ENCODE measurements around the gene GLRX2. TPM values are rescaled to one million over a fixed set of nuclear protein-coding genes. Genes with fewer than 3 reads are reported as not detected.

The GLRX2 gene
- total and polyA plus RNA-seq, 2 experiments from 2014 or later, result 7.7 to 24.9 TPM

- H3K27me3 ChIP-seq, result peaks cover 2% of the 10 kb centered on the region
- peak; percentile 78 to 95 for DNase-seq (ENCODE audit: low read depth in 1 of 2, low spot score in 1 of 2)
- H3K4me3 ChIP-seq, result no peak overlapping the region
- H3K4me1 ChIP-seq (ENCODE audit: low read depth), result peaks cover 7% of the 10 kb centered on the region
- H3K9me3 ChIP-seq (ENCODE audit: low read depth), result no peaks in the 10 kb centered on the region
- peak overlapping the region; percentile 95 for H3K27ac ChIP-seq
- no peaks in the 10 kb centered on the region for H3K36me3 ChIP-seq
- TF ChIP-seq CTCF (IDR thresholded peaks at IDR 0.05; ENCODE audit: low read depth, low read length), result no peak
Measured at GRCh38 chr1:193115629-193116227, 10.5 kb upstream of the GLRX2 start.

GRCh38 chr1:193114485-193115095 lies 9.4 kb upstream of the GLRX2 start:
- no peak overlapping the region for H3K4me3 ChIP-seq
- H3K36me3 ChIP-seq, result no peaks in the 10 kb centered on the region
- no peaks in the 10 kb centered on the region for H3K9me3 ChIP-seq (ENCODE audit: low read depth)
- H3K27me3 ChIP-seq, result no peaks in the 10 kb centered on the region
- TF ChIP-seq CTCF (IDR thresholded peaks at IDR 0.05; ENCODE audit: low read depth, low read length), result no peak
- H3K4me1 ChIP-seq (ENCODE audit: low read depth), result peaks cover 7% of the 10 kb centered on the region
- no peak overlapping the region for H3K27ac ChIP-seq
- no peak for DNase-seq (ENCODE audit: low read depth in 1 of 2, low spot score in 1 of 2)

- Histone ChIP-seq H3K4me3 (no peak overlapping the region), H3K27ac (no peak overlapping the region), H3K27me3 (no peaks in the 10 kb centered on the region), H3K4me1 (ENCODE audit: low read depth) (peaks cover 7% of the 10 kb centered on the region), H3K36me3 (no peaks in the 10 kb centered on the region), H3K9me3 (ENCODE audit: low read depth) (no peaks in the 10 kb centered on the region)
- TF ChIP-seq CTCF (IDR thresholded peaks at IDR 0.05; ENCODE audit: low read depth, low read length), result no peak
- DNase-seq (ENCODE audit: low read depth in 1 of 2, low spot score in 1 of 2), result no peak
Measured at GRCh38 chr1:193113992-193114332, 8.7 kb upstream of the GLRX2 start.

GRCh38 chr1:193113258-193113991 lies 8.2 kb upstream of the GLRX2 start:
- TF ChIP-seq CTCF (IDR thresholded peaks at IDR 0.05; ENCODE audit: low read depth, low read length), result no peak
- DNase-seq (ENCODE audit: low read depth in 1 of 2, low spot score in 1 of 2), result no peak
- Histone ChIP-seq H3K4me1 (ENCODE audit: low read depth) (peaks cover 7% of the 10 kb centered on the region), H3K9me3 (ENCODE audit: low read depth) (no peaks in the 10 kb centered on the region), H3K27me3 (no peaks in the 10 kb centered on the region), H3K27ac (no peak overlapping the region), H3K4me3 (no peak overlapping the region), H3K36me3 (no peaks in the 10 kb centered on the region)

- DNase-seq (ENCODE audit: low read depth in 1 of 2, low spot score in 1 of 2), result peak; percentile 20 to 91
- H3K27ac ChIP-seq, result no peak overlapping the region
- H3K9me3 ChIP-seq (ENCODE audit: low read depth), result no peaks in the 10 kb centered on the region
- no peaks in the 10 kb centered on the region for H3K27me3 ChIP-seq
- no peak overlapping the region for H3K4me3 ChIP-seq
- peaks cover 7% of the 10 kb centered on the region for H3K4me1 ChIP-seq (ENCODE audit: low read depth)
- no peak for TF ChIP-seq CTCF (IDR thresholded peaks at IDR 0.05; ENCODE audit: low read depth, low read length)
- H3K36me3 ChIP-seq, result no peaks in the 10 kb centered on the region
Measured at GRCh38 chr1:193111641-193112090, 6.5 kb upstream of the GLRX2 start.
